Superior temporal gyrus (tissue), 1 donor: ENCODE measurements around the gene SAMD10.
A peak's percentile ranks its signal among the peaks of the same experiment; 100 is the strongest.
"Not testable (repeated sequence)": the region's sequence is repeated elsewhere in the genome, so short reads cannot be mapped to it uniquely, and the experiment has no call there.

Experiments
- DNase-seq: peaks from one replicate; pipeline ENCODE4 v3.0.0-alpha.2; 2016; ENCODE audit errors: extremely low spot score

SAMD10 gene

DNA sequence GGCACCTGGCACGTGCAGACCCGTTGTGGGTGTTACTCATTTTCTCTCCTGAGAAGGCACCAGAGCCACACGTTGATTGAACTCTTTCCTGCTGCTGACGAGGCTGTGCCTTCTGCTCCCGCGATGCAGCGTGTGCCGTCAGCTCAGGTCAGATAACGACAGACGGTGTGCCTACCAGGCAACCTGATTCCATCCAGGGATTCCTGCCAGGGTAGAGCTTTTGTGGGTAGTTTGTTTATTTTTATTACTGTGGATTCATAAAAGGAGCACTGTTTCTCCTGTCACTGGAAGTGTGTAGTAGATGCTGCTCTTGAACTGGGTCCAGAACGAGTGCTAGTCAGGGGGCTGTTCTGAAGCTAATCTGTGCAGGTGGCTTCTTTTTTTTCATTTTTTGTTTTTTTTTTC is 22.2 kb upstream of the SAMD10 start:
- DNase-seq: no peak

DNA sequence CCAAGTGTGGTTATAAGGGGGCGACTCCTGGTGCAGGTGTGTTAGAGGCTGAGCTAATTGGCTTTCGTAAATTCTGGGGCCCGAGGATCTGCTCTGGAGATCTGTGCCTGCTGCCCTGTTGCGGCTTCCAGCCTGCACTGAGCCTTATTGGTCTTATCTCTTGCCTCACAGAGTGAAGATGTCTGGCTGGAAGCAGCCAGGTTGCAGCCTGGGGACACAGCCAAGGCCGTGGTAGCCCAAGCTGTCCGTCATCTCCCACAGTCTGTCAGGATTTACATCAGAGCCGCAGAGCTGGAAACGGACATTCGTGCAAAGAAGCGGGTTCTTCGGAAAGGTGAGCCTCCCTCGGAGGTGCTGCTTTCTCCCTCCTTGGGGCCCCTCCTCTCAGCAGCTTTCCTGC is 21.5 kb upstream of the SAMD10 start:
- no peak for DNase-seq

DNA sequence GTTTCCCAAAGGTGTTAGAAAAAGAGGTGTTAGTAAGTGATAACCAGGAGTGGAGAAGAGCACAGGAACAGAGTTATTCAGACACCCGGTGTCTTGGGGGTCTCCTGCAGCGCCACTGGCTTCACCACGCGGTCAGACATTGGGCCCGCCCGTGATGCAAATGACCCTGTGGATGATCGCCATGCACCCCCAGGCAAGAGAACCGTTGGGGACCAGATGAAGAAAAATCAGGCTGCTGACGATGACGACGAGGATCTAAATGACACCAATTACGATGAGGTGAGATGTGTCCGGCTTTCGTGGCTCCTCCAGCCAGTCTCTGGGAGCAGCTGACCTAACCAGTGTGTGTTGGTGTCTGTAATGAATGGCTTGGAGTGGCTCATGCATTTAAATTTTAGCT is 3.5 kb upstream of the SAMD10 start:
- DNase-seq: no peak

DNA sequence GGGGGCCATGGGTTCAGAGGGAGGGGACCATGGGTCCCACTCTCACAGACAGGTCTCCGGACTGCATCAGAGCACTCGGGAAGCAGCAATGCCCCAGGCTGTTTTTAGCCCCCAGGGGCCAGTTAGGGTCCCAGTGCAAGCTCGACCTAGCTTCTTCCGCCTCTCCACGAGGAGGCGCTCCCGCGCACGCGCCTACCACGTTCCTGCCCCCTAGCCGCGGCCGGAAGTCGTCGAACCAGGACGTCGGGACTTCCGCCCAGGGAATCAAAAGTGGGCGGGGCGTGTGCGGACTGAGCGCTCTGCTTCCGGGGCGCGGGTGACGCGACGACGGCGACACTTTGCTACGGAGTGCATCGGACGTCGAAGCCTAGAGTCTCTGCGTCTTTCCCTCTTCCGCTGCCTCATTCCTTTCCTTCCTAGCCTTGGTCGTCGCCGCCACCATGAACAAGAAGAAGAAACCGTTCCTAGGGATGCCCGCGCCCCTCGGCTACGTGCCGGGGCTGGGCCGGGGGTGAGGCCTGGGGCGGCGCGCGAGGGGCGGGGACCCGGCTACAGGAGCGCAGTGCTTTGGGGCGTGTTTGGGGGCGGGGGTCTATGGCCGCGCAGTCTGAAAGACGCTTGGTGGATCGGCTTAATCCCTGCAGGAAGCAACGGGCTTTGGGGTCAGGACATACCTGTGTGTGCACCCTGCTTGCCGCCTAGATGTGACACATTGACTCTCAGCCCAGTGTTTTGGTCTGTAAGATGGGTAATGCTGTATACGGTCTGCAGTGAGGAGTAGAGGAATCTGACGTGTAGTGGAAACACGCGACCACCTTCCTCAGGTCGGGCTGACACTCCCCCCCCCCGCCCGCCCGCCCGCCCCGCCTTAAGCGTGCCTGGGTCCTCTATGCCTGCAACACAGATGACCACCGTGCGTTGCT is 1.6 kb upstream of the SAMD10 start, which contains the start of gene PRPF6:
TSS of gene PRPF6 (plus strand) at position 327 of the 923 bp plus-strand sequence. CDS start at position 441, 114 bp downstream.
- peak; percentile 97 for DNase-seq

DNA sequence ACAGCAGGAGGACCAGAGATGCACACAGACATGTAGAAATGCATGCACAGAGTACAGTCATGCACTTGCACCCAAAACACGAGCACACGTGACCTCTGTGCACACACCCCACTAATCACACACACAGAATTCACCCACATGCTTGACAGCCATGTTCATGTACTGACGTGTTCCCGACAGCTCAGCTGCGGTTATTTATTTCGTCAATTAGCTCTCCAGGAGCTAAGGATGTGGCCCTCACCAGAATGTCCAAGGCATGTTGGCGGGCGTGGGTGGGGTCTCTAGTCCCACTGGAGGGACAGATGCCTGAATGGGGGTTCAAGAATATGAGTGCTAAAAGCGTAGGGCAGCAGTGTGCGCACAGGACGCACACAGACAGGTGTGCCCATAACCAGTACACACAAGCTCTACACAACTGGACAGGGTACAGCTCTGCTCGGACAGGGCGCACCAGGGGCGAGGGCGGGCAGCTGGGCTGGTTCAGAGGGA is 919 bp upstream of the SAMD10 start:
- DNase-seq: no peak

DNA sequence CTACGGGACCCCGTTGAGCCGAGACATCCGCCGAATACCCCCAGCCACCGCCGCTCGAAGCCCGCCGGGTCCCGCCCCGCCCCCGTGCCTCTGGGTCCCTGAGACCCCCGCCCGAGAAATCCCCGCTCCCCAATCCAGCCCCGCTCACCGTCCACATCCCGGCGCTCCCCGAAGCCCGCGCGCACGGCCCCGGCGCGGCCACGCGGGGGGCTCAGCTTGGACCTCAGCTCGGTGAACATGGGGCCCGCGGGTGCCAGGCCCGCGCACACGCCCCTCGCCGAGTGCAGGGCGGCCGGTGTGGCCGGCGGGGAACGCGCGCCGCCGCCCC is 249 bp downstream of the SAMD10 start:
- DNase-seq: no peak

DNA sequence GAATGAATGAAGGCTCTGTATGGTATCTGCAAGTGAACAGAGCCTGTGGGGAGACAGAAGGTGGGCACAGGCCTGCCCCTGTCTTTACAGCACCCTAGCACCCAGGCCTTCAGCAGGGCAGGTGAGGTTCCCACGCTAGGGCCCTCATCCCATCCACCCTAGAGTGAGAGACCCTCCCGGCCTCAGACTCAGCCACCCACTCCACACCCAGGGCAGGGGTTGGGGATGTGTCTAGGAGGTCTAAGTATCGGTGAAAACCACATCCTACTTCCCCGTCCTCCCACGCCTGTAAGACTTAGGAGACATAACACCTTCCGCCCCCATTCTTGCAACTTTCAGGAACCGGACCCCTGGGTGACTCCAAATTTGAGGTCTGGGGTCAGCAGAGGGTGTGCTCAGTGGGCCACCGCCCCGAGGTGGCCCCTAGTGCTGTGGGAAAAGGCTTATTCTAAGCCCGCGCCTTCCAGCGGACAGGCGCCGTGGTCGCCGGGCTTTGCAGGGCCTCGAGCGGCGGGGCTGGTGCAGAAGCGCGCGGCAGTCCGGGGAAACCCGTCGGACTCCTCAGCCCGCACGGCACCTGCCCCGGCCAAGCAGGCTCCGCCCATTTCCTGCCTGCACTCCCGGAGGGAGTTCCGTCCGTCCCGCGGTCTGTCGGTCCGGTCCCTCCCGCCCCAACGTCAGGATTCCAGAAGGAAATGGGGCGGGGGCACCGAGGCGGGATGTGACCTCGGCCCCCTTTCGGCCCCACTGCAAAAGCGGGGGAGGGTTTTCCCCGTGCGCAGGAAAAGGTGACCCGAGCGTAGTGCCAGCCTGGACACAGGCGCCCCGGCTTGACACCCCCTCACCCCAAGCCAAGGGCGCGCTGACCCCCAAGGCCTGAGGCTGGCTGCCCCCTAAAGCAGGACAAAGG is 868 bp downstream of the SAMD10 start:
- no peak for DNase-seq

DNA sequence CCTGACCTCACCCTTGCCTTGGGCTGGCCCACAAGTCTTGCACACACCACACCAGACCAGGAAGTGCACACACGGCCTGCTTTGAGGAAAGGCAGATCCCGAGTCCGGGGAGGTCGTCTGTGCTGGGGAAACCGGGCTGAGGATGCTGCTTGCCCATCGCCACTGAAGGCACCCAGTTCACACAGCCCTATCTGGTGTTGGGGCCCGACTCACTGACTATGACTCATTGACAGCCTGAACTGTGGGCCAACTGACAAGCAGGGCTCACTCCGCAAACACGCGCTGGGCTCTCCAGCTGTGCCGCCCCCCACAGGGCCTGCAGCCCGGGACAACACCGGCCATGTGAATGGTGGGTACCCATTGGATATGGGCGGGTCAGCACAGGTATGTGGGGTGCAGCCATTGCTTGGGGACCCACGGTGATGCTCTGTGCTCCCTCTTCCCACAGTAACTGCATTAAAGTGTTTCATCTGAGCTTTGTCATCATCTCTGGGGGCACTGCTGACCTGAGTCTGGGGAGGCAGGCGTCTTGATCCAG is 1.6 kb downstream of the SAMD10 start:
- DNase-seq: no peak

DNA sequence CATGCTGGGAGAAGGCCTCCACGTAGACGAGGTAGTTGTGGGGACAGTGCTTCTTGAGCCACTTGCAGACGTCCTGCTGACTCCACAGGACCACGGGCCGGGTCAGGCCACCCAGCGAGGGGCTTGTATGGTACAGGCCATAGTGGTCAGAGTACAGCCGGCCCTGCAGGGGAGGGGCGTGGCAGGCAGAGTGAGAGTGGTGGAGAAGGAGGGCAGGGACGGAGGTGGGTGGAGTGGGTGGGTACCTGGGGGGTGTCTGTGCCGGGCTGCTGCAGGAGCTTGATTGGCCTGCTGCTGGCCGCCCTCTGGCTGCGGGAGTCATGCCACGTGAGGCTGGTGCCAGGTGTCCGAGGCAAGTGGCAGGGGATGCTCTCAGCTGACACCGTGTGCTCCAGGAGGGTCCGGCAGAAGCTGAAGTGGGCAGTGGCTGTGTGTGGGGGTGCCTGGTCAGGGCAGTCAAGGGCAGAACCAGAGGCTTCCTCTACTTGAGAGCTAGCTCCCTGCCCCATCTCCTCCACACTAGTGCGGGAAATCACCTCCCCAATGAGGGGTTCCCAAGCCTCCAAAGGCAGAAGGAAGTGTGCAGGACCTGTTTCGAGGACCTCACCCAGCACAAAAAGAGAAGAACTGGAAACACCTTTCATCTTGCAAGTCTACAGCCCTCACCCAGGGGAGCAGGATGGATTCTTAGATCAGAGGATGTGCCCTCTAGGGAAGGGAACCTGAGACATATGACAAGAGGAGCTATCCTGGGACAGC is 2.3 kb downstream of the SAMD10 start:
- DNase-seq: no peak

DNA sequence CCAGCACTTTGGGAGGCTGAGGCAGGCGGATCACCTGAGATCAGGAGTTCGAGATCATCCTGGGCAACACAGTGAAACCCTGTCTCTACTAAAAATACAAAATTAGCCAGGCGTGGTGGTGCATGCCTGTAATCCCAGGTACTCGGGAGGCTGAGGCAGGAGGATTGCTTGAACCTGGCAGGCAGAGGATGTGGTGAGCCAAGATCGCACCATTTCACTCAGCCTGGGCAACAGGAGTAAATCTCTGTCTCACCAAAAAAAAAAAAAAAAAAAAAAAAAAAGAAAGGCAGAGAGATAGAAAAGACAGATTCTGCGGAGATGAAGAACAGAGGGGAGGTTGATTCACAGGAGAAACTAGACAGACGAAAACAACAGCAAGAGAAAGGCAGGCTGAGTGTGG is 2.9 kb downstream of the SAMD10 start:
- not testable (repeated sequence) for DNase-seq

DNA sequence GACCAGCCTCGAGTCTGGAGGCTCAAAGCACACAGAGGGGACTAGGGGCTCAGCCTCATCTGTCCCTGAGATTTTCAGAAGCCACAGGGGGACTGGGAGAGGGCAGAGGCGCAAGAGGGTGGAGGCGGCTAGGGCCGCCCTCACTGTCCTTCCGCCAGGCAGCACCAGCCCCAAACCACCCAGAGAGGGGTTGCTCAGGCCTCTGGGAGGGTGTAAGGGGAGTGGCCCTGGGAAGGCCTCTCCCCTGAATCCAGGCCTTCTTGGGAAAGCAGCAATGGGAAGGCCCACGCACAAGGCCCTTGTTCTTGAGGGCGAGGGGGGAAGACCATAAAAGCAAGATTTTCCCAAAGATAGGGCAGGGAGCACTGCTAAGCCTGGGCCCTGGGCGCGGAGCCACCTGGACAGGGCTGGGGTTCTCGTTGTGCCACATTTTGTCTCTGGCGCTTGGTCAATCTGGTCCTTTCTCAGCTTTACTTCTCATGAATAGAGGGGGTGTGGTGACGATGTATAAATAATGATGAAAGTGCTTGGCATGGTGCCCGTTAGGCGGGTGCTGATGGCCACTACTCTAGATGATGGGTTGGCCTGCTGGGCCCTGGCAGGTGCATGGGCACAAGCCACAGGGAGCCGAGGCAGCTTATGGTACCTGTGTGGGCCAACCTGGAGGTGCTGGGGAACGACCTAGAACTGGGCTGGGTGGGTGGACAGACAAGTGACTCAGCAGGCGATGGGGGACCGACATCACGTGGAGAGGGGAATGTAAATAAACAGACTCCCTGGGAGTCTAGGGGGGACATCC is 4.8 kb downstream of the SAMD10 start:
- DNase-seq: no peak

DNA sequence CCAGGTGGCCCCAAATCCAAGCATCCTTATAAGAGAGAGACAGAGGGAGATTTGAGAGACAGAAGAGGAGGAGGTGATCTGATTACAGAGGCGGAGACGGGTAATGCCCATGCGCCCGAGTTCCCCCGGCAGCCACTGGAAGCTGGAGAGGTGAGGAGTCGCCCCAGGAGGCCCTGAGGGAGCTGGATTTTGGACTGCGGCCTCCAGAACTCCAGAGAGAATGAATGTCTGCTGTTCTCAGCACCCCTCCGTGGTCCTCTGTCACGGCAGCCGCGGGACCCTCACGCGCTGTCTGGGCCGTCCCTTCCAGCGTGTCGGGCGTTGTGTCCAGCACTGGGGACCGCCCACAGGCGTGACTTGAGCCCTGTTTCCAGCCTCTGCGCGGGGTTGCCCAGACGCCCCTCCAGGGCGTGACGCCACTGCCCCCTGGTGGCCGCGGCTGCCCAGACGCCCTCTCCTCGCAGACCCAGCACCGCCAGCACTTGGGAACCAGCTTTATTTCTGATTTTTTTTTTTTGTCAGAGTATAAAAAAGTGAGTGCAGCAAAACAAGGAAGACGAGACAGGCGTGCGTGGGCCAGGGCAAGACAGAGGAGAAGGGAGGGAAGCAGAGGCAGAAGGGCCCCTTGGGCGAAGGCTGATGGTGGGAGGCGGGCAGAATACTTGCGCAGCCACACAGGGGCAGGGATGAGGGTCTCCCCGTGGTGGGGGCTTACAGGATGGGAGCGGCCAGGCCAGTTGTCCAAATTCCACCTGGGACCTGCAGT is 5.6 kb downstream of the SAMD10 start:
- peak; percentile 88 for DNase-seq

DNA sequence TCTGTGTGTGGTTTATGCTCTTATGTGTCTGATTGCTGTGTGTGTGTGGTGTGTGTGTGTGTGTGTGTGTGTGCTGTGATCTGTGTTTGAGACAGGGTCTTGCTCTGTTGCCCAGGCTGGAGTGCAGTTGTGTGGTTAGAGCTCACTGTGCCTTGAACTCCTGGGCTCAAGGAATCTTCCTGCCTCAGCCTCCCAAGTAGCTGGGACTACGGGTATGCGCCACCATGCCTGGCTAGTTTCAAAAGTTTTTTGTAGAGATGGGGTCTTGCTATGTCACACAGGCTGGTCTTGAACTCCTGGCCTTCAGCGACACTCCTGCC is 6.3 kb downstream of the SAMD10 start:
- no peak for DNase-seq

DNA sequence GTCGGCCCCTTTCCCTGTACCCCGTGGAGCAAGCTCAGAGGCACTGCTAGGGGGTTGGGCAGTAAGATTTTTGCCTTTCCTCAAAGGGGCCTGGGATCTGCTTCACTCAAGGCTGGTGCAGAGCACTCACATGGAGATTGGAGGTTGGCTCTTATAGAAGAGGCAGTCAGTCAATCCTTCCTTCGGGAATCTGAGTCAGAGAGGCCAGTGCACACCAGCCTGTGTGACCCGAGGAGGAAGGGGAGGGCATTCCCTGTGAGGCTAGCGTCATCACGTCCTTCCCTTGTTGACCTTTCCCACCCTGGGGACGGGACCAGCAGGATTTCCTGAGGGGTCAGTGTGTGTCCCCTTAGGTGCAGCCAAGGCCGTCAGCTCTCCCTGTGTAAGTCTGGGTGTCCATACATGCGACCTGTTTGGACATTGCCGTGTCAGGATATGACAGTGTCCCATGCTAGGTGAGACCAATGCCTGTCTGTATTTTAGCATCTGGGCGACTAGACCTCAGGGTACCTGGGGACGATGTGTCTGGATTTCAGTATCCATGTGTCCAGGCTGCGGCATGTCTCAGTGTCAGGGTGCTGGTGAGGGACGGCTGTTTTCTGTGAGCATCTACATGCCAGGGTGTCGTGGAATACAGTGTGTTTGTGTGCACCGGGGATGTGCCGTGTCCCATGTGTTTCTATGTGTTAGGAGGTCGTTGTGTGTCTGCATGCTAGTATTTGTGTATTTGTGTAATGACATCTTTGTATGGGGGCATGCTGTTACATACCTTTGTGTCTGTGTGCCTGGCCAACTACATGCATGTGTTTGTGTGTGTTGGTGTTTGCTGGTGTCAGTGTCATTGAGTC is 6.9 kb downstream of the SAMD10 start:
- no peak for DNase-seq

DNA sequence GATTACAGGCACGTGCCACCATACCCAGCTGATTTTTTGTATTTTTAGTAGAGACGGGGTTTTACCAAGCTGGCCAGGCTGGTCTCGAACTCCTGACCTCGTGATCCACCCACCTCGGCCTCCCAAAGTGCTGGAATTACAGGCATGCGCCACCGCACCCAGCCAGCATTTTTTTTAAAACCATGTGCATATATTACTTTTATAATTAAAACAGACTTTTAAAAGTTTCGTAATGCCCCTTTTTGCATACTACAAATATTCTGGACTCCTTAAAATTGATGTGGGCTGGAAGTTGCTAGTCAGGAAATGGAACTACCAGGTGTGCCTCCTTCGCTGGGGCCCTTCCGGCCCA is 7.5 kb downstream of the SAMD10 start:
- not testable (repeated sequence) for DNase-seq

DNA sequence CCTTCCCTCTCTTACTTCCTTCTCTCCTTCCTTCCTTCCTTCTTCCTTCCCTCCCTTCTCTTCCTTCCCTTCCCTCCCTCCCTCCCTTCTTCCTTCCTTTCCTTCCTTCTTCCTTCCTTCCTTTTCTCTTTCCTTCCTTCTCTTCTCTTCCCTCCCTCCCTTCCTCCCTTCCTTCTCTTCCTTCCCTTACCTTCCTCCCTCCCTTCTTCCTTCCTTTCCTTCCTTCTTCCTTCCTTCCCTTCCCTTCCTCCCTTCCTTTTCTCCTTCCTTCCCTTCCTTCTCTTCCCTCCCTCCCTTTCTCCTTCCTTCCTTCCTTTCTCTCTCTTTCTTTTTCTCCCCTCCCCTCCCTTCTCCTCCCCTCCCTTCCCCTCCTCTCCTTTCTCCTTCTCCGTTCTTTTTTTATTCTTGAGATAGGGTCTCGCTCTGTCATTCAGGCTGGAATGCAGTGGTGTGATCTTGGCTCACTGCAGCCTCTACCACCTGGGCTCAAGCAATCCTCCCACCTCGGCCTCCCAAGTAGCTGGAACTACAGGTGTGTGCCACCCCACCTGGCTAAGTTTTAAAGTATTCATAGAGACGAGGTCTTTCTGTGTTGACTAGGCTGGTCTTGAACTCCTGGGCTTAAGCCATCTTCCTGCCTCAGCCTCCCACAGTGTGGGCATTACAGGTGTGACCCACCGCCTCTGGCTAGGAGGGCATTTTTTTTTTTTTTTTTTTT is 8.6 kb downstream of the SAMD10 start:
- no peak for DNase-seq

DNA sequence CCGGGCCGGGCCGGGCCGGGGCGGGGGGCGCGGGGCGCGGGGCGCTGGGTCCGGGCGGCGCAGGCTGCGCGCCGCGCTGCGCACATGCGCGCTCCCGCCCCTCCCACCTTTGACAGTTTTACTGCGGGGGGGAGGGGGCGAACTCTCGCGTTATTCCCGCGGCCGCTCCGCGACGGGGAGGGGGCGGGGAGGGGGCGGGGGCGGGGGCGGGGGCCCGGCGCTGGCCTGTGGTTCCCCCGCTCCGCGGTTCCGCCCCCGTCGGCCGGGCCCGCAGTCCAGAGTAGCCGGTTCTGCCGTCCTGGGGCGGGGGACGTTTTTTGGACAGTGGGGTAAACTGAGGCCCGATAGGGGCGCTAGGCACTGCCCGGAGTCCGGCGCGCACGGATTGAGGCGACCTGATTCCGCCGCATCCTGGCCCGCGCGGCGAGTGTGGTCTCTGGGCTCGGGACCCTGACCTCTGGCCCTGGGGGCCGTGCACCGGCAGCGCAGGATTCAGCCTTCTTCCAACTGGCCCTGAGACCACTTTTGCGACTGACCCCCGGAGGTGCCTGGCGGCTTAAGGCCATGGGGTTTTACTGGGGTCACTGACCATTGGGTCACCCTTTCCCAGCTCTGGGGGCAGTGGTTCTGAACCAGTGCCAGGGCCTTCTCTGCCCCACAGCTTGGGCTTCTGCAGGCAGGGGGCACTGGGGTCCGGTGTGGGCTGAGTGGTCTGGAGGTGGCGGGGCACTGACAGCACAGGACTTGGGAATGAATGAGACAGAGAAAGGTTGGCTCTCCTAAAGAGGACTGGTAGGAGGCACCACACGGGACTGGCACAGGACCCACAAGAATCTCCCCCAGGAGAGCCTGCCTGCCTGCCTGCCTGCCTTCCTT is 9.4 kb downstream of the SAMD10 start, which contains the start of gene ZNF512B:
TSS of gene ZNF512B (minus strand) at position 93 of the 876 bp plus-strand sequence. CDS start 1,980 bp downstream, outside the sequence.
- DNase-seq: no peak
